Right renal cortex interstitium (tissue), 3 donors: ENCODE results near the gene THAP6. TPM values are rescaled to one million over a fixed set of nuclear protein-coding genes. Genes with fewer than 3 reads are reported as not detected.

ENCODE experiments used
- DNase-seq, 3 donors: peaks; one replicate each; pipeline ENCODE4 v3.0.0-alpha.2; 2013; ENCODE audit warnings: low read depth in 3 of 3, low spot score in 2 of 3
- polyA plus RNA-seq, 3 donors: library from polyadenylated mRNA; unstranded; fragments of 120-200 nt; gene quantifications; one replicate each; pipeline ENCODE4 v1.2.1, GENCODE V29; 2013; ENCODE audit not compliant: insufficient read length in 3 of 3

THAP6 gene
- polyA plus RNA-seq, 3 donors = 19.3 to 24.4 (median 23.7) TPM

- no peak for DNase-seq
Measured at GRCh38 chr4:75566911-75567310, 52.6 kb downstream of the THAP6 start.

- no peak for DNase-seq
Measured at GRCh38 chr4:75567725-75568124, 53.5 kb downstream of the THAP6 start.

Other genes starting within 250 kb of the THAP6 start
- 10 to 100 TPM; 57.2 to 65.0 (median 59.9) TPM for gene RCHY1, start 70 bp upstream of the THAP6 start, polyA plus RNA-seq
- gene ODAPH, start 41.6 kb downstream of the THAP6 start, polyA plus RNA-seq = under 1 TPM in 1 of 3 donors, not detected in 2; 0.29 TPM
- 10 to 100 TPM; 11.3 to 14.6 (median 11.8) TPM for gene CDKL2, start 116.1 kb downstream of the THAP6 start, polyA plus RNA-seq
- gene G3BP2, start 158.9 kb downstream of the THAP6 start, polyA plus RNA-seq = 100 to 1,000 TPM; 172 to 191 (median 174) TPM
- 10 to 100 TPM; 84.2 to 91.1 (median 85.6) TPM for gene USO1, start 210.1 kb downstream of the THAP6 start, polyA plus RNA-seq